Calu3 (cell line): ENCODE data around the gene GRM7. TPM values are rescaled to one million over a fixed set of nuclear protein-coding genes. Genes with fewer than 3 reads are reported as not detected.

Experiments used
- BruUV-seq: library from RNA; stranded (reverse); fragments of 400-500 nt; replicated peaks from 2 replicates; lab custom pipeline; 2021; lab: Mats Ljungman, UMichigan
- CTCF ChIA-PET: fragments of 300-600 bp; sonication (Branson Sonifier 250); formaldehyde crosslinking; loops from one replicate; lab custom pipeline; 2022; ENCODE audit warnings: antibody characterized with exemption; lab: Charles Lee
- DNase-seq: peaks from one replicate; pipeline ENCODE4 v3.0.0; 2022
- H3K27ac Mint-ChIP-seq: one replicate; pipeline ENCODE4 v1.8.0; 2022; ENCODE audit warnings: mixed read lengths; ENCODE audit not compliant: unreplicated experiment
- H3K27me3 Mint-ChIP-seq: one replicate; pipeline ENCODE4 v1.8.0; 2022; ENCODE audit warnings: mixed read lengths; ENCODE audit not compliant: unreplicated experiment
- H3K36me3 Mint-ChIP-seq: one replicate; pipeline ENCODE4 v1.8.0; 2022; ENCODE audit warnings: mild to moderate bottlenecking, moderate library complexity, mixed read lengths; ENCODE audit not compliant: insufficient read depth, unreplicated experiment
- H3K4me1 Mint-ChIP-seq: one replicate; pipeline ENCODE4 v1.8.0; 2022; ENCODE audit warnings: mild to moderate bottlenecking, low read depth, mixed read lengths; ENCODE audit not compliant: unreplicated experiment
- H3K4me3 Mint-ChIP-seq: one replicate; pipeline ENCODE4 v1.8.0; 2022; ENCODE audit warnings: mild to moderate bottlenecking, low read depth, moderate library complexity, mixed read lengths; ENCODE audit not compliant: unreplicated experiment
- H3K9me3 Mint-ChIP-seq: one replicate; pipeline ENCODE4 v1.8.0; 2022; ENCODE audit warnings: low read depth, mixed read lengths; ENCODE audit not compliant: unreplicated experiment
- intact Hi-C: fragments of 100-400 bp; cut with micrococcal nuclease; formaldehyde crosslinking; loops from one replicate; pipeline ENCODE4 v1.10.0; 2022; ENCODE audit not compliant: unreplicated experiment
- total RNA-seq: library from RNA; stranded (reverse); gene quantifications from 2 replicates; pipeline ENCODE4 v1.2.3, GENCODE V29; 2022
- TF ChIP-seq, protein P1 (sequence below): fragments of 200-600 bp; IDR thresholded peaks from one replicate; pipeline ENCODE4 v1.8.0; 2022; ENCODE audit warnings: antibody characterized with exemption; ENCODE audit not compliant: unreplicated experiment

GRM7 gene
- total RNA-seq, 1 experiment from 2014 or later, result not detected

DNA sequence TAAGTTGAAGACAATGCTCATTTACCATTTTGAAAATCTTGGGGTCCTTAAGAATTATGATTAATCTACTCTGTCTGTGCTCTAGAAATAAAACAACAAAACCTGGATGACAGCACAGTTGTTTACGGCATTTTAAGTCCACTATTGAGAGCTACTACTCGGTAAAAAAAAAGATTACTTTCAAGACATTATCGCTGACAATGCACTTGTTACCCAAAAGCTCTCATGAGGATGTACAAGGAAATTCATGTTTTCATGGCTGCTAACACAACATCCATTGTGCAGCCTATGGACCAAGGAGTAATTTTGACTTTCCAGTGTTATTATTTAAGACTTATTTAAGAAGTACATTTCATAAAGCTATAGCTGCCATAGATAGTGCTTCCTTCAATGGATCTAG, 221.3 kb downstream of the GRM7 start:
- TF ChIP-seq, protein P1, sequence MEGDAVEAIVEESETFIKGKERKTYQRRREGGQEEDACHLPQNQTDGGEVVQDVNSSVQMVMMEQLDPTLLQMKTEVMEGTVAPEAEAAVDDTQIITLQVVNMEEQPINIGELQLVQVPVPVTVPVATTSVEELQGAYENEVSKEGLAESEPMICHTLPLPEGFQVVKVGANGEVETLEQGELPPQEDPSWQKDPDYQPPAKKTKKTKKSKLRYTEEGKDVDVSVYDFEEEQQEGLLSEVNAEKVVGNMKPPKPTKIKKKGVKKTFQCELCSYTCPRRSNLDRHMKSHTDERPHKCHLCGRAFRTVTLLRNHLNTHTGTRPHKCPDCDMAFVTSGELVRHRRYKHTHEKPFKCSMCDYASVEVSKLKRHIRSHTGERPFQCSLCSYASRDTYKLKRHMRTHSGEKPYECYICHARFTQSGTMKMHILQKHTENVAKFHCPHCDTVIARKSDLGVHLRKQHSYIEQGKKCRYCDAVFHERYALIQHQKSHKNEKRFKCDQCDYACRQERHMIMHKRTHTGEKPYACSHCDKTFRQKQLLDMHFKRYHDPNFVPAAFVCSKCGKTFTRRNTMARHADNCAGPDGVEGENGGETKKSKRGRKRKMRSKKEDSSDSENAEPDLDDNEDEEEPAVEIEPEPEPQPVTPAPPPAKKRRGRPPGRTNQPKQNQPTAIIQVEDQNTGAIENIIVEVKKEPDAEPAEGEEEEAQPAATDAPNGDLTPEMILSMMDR, result no peak
- intact Hi-C loops, result no loop called here
- no TSS peak for BruUV-seq
- DNase-seq, result no peak
- no peak overlapping the region for H3K4me3 Mint-ChIP-seq
- no peaks in the 10 kb centered on the region for H3K36me3 Mint-ChIP-seq
- H3K4me1 Mint-ChIP-seq, result no peaks in the 10 kb centered on the region
- CTCF ChIA-PET, result no interaction called here
- no peaks in the 10 kb centered on the region for H3K27me3 Mint-ChIP-seq
- H3K9me3 Mint-ChIP-seq, result peaks cover 5% of the 10 kb centered on the region
- H3K27ac Mint-ChIP-seq, result no peak overlapping the region

DNA sequence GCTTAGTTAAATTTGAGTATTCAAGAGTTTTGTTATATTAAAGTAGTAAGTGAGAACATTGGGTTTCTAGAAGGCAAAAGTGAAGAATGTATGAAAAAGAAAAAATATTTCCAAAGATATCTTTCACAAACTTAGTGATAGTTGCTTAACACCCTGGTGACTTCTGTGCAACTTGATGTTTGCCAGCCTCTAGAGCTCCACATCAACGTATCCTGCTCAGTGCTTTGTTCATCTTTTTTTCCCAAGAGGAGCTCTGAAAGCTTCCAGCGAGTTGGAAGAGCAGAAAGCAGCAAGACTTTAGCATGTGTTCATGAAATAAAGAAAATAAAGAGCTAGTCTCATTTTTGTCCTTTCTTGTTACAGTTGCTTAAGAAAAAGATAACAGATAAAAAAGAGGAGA, 225.5 kb downstream of the GRM7 start:
- Mint-ChIP-seq H3K27me3 (no peaks in the 10 kb centered on the region), H3K36me3 (no peaks in the 10 kb centered on the region), H3K9me3 (peaks cover 8% of the 10 kb centered on the region), H3K4me3 (no peak overlapping the region), H3K27ac (no peak overlapping the region), H3K4me1 (no peaks in the 10 kb centered on the region)
- CTCF ChIA-PET, result no interaction called here
- DNase-seq, result no peak
- no TSS peak for BruUV-seq
- TF ChIP-seq, protein P1, result no peak
- intact Hi-C loops, result no loop called here

DNA sequence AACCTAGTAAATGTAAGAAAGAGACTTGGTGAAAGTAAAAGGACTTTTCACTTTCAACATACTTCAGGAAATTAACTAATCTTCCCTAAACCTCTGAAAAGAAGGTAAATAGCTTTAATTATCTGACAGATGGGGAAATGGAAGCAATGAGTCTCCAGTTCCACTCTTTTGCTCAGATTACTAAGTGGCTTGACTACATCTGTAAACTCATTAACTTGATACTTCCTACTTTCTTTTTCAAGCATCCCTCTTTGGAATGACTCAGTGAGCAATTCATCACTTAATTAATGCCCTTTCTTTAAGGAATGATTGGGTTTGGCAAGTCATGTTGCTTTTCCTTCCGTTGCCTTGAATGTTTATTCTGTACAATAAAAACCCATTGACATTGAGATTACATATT, 234.2 kb downstream of the GRM7 start:
- Mint-ChIP-seq H3K4me3 (no peak overlapping the region), H3K36me3 (no peaks in the 10 kb centered on the region), H3K9me3 (peaks cover 1% of the 10 kb centered on the region), H3K27me3 (no peaks in the 10 kb centered on the region), H3K27ac (no peak overlapping the region), H3K4me1 (no peaks in the 10 kb centered on the region)
- no peak for DNase-seq
- intact Hi-C loops, result no loop called here
- CTCF ChIA-PET, result no interaction called here
- no TSS peak for BruUV-seq
- TF ChIP-seq, protein P1, result no peak

DNA sequence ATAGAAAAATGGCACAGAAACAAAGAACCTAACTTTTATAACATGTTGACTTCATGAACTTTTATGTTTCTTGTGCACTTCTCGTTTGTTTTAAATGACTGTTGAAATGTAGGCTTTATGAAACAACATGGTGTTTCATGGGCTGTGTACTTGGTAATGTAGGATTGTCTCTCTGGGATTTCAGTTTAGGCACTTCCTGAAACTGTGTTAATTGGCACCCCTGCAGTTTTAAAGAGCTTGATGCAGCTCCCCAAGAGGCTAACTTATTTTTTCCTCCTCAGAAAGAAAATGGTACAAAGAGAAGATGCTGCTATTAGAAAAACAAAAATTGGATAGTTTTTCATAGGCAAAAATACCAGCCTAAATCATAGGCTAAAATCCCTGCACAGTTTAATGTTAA, 239.2 kb downstream of the GRM7 start:
- Mint-ChIP-seq H3K27ac (no peak overlapping the region), H3K4me3 (no peak overlapping the region), H3K9me3 (peaks cover 11% of the 10 kb centered on the region), H3K27me3 (no peaks in the 10 kb centered on the region), H3K4me1 (no peaks in the 10 kb centered on the region), H3K36me3 (no peaks in the 10 kb centered on the region)
- intact Hi-C loops, result no loop called here
- DNase-seq, result no peak
- CTCF ChIA-PET, result no interaction called here
- TF ChIP-seq, protein P1, result no peak
- no TSS peak for BruUV-seq
